Measurements from ENCODE around the gene RAD17.
"Not testable (repeated sequence)": the region's sequence is repeated elsewhere in the genome, so short reads cannot be mapped to it uniquely, and the experiment has no call there.

DNA sequence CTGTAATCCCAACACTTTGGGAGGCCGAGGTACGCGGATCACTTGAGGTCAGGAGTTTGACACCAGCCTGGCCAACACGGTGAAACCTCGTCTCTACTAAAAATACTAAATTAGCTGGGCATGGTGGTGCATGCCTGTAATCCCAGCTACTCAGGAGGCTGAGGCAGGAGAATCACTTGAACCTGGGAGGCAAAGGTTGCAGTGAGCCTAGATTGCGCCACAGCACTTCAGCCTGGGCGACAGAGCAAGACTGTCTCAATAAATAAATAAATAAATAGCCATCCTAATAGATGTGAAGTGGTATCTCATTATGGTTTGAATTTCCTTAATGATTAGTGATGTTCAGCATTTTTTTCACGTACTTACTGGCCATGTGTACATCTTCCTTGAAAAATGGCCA lies 80.9 kb downstream of the RAD17 start:
- TF ChIP-seq, protein P1, sequence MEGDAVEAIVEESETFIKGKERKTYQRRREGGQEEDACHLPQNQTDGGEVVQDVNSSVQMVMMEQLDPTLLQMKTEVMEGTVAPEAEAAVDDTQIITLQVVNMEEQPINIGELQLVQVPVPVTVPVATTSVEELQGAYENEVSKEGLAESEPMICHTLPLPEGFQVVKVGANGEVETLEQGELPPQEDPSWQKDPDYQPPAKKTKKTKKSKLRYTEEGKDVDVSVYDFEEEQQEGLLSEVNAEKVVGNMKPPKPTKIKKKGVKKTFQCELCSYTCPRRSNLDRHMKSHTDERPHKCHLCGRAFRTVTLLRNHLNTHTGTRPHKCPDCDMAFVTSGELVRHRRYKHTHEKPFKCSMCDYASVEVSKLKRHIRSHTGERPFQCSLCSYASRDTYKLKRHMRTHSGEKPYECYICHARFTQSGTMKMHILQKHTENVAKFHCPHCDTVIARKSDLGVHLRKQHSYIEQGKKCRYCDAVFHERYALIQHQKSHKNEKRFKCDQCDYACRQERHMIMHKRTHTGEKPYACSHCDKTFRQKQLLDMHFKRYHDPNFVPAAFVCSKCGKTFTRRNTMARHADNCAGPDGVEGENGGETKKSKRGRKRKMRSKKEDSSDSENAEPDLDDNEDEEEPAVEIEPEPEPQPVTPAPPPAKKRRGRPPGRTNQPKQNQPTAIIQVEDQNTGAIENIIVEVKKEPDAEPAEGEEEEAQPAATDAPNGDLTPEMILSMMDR (IDR thresholded peaks at IDR 0.05), result not testable (repeated sequence)
- TF ChIP-seq POLR2AphosphoS5 (IDR thresholded peaks at IDR 0.05), result not testable (repeated sequence)
